ENCODE data around the gene EHMT1.
"Not testable (repeated sequence)": the region's sequence is repeated elsewhere in the genome, so short reads cannot be mapped to it uniquely, and the experiment has no call there.

The EHMT1 gene

GRCh38 chr9:137615387-137615871 lies 3.4 kb upstream of the EHMT1 start:
- no peak for DNase-seq (ENCODE audit: low spot score)

DNA sequence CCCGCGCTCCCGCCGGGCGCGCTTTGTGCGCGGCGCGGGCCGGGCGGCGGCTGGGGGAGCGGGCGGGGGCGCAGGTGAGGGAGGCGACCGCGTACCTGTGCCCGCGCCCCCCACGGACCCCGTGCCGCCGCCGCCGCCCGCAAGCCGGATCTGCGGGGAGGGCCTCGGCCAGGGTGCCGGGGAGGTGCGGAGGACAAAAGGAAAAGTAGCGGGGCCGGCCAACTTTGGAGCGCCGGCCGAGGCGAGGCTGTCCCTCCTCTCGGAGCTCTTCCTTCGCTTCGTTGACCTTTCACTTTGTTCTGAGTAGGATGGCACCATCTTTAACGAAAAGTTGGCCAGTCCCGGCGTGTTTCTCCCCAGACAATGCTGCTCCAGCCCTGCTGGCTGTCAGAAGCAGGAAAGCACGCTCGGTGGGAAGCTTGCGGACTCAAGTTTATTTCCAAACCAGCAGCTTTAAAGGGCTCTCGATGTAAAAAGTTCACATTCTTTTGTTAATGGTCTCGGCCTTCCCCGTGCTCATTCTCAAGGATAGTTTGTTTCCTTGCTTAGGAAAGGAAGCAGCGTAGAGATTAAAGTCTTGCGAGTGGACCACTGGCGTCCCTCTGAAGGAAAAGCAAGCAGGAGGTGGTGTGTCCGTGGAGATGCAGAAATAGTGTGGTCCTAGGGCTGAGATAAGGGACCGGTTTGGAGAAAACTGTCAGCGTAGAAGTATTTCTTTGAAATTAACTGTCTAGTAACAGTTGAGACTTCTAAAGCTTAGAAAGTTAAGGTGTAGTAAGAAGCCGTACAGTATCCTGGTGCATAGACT lies 639 bp downstream of the EHMT1 start:
- peak; percentile 69 for DNase-seq (ENCODE audit: low spot score)

DNA sequence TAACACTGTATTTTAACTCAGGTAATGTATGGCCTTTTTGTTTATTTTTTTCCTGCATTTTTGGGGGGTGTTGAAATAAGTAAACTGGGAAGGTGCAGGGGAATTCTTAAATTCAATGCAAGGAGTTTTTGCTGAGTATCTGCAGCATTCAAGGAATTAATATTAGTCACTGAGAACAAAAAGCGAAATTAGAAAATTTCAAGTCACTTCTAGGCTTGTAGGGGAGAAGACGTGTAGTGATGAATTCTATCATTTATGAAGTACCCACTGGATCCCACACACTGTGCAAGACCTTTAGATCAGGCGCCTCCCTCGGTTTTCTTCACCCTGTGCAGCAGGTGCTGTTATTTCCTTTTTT lies 1.2 kb downstream of the EHMT1 start:
- no peak for DNase-seq (ENCODE audit: low spot score)

- DNase-seq (ENCODE audit: low spot score), result no peak
Measured at GRCh38 chr9:137620581-137620980, 1.8 kb downstream of the EHMT1 start.

- peak; percentile 82 for DNase-seq (ENCODE audit: low spot score)
Measured at GRCh38 chr9:137621131-137621757, 2.4 kb downstream of the EHMT1 start.

DNA sequence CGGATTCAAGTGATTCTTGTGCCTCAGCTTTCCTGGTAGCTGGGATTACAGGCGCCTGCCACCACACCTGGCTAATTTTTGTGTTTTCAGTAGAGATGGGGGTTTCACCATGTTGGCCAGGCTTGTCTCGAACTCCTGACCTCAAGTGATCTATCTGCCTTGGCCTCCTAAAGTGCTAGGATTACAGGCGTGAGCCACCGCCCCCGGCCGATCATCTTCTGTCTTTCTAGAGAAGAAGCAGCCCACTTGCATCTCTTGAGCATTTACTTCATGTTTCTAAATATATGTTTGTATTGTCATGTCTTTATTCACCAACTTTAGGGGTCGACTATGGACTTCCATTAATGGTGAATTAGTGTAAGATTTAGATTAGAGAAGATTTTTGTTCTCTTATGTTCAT lies 3.4 kb downstream of the EHMT1 start:
- DNase-seq (ENCODE audit: low spot score), result not testable (repeated sequence)

GRCh38 chr9:137626464-137626863 lies 7.7 kb downstream of the EHMT1 start:
- no peak for DNase-seq (ENCODE audit: low spot score)

GRCh38 chr9:137627406-137627805 lies 8.6 kb downstream of the EHMT1 start:
- DNase-seq (ENCODE audit: low spot score), result not testable (repeated sequence)

DNA sequence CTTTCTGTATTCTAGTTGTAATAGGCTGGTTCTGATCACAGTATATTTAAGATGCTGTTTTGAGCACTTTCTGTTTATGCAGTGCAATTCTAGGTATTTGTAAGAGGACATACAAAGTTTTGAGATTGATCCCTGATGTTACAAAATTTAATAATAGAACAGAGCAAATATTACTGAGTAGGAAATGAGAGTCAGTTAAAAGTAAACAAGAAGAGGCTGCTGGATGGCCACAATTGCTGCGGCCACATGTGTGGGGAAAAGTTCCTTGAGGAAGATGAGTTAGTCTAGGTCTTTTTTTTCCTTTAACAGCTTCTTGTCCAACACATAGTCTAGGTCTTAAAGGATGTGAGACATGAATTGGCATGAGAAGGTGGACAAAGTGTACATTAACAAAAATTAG lies 11.3 kb downstream of the EHMT1 start:
- no peak for DNase-seq (ENCODE audit: low spot score)

- no peak for DNase-seq (ENCODE audit: low spot score)
Measured at GRCh38 chr9:137630679-137631078, 11.9 kb downstream of the EHMT1 start.

- no peak for DNase-seq (ENCODE audit: low spot score)
Measured at GRCh38 chr9:137631345-137632229, 12.8 kb downstream of the EHMT1 start.

- no peak for DNase-seq (ENCODE audit: low spot score)
Measured at GRCh38 chr9:137632230-137633161, 13.7 kb downstream of the EHMT1 start.

- DNase-seq (ENCODE audit: low spot score), result no peak
Measured at GRCh38 chr9:137634016-137634415, 15.2 kb downstream of the EHMT1 start.

DNA sequence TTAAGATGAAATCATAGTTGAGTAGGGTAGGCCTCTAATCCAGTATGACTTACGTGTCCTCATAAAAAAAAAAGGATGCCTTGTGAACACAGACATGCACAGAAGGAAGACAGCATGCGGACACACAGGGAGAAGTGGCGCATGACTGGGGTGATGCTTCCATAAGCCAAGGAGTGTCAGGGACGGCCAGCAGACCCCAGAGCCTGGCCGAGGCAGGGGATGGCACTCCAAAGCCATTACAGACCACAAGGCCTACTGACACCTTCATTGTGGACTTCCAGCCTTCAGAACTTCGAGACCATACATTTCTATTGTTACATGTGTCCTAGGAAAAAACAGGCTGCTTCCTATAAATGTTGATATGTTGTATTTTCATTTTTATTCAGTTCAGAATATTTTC lies 19.9 kb downstream of the EHMT1 start:
- DNase-seq (ENCODE audit: low spot score), result no peak

- DNase-seq (ENCODE audit: low spot score), result no peak
Measured at GRCh38 chr9:137639303-137640051, 20.7 kb downstream of the EHMT1 start.

GRCh38 chr9:137640862-137641261 lies 22.1 kb downstream of the EHMT1 start:
- no peak for DNase-seq (ENCODE audit: low spot score)

- no peak for DNase-seq (ENCODE audit: low spot score)
Measured at GRCh38 chr9:137642118-137642601, 23.4 kb downstream of the EHMT1 start.

GRCh38 chr9:137642892-137643291 lies 24.1 kb downstream of the EHMT1 start:
- no peak for DNase-seq (ENCODE audit: low spot score)

- DNase-seq (ENCODE audit: low spot score), result no peak
Measured at GRCh38 chr9:137643921-137644320, 25.1 kb downstream of the EHMT1 start.

- no peak for DNase-seq (ENCODE audit: low spot score)
Measured at GRCh38 chr9:137645211-137645610, 26.4 kb downstream of the EHMT1 start.

DNA sequence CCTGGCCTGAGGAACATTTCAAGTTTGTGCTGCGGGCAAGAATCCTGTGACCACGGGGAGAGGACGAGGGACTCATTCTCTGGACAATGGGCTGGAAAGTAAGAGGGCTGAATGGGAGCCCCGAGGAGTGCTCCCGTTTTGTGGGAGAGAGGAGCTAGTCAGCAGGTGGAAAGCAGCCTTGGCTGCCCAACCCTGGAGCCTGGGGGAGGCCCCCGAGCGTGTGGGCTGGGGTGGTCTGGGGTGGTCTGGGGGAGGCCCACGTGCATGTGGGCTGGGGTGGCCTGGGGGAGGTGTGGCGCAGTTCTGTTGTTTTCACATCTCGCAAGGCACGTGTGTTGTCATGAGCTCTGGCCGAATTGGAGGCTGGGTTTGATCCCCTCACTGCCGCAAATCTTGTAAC lies 27.5 kb downstream of the EHMT1 start:
- DNase-seq (ENCODE audit: low spot score), result no peak

Data from RKO (cell line).